Measurements from ENCODE around the gene P2RX6.

The P2RX6 gene

GRCh38 chr22:20987375-20987774 lies 27.6 kb upstream of the P2RX6 start:
- FAIRE-seq (no peak), DNase-seq (ENCODE audit: insufficient read length, low spot score) (no peak)
- TF ChIP-seq, protein P1, sequence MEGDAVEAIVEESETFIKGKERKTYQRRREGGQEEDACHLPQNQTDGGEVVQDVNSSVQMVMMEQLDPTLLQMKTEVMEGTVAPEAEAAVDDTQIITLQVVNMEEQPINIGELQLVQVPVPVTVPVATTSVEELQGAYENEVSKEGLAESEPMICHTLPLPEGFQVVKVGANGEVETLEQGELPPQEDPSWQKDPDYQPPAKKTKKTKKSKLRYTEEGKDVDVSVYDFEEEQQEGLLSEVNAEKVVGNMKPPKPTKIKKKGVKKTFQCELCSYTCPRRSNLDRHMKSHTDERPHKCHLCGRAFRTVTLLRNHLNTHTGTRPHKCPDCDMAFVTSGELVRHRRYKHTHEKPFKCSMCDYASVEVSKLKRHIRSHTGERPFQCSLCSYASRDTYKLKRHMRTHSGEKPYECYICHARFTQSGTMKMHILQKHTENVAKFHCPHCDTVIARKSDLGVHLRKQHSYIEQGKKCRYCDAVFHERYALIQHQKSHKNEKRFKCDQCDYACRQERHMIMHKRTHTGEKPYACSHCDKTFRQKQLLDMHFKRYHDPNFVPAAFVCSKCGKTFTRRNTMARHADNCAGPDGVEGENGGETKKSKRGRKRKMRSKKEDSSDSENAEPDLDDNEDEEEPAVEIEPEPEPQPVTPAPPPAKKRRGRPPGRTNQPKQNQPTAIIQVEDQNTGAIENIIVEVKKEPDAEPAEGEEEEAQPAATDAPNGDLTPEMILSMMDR (IDR thresholded peaks at IDR 0.05; ENCODE audit: insufficient read depth, missing control alignments) = no peak

DNA sequence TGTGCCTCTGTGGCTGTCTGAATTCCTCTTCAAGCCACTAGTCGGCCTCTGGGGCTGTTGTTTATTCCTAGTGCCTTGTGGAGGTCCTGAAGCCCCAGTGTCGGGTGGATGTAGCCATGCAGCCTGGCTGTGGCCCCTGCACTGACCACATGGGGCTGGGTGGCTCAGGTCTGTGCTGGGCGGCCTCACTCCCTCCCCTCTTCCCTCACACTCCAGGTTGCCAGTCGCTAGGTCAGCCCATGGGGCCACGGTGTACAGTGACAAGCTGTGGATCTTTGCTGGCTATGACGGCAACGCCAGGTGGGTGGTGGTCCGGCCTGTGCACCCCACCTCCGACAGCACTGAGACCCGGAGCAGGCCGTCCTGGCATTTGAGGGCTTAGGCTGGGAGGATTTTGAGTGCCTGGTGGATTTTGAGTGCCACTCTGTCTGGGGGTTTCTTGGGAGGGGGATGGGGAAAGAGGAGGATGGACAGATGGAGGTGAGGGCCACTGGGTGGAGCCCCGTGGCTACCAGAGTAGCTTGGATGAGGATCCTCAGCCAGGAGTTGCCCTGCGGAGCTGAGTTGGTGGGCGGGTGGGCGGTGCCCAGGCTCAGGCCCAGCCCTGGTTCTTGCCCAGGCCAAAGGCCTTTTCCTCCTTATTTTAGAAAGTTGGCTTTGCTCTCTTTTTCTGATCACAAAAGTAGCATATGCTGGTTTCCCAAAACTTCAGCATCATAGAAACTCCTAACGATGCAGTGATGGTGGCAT lies 26.2 kb upstream of the P2RX6 start:
- FAIRE-seq (no peak), DNase-seq (ENCODE audit: insufficient read length, low spot score) (no peak)
- TF ChIP-seq, protein P1 (IDR thresholded peaks at IDR 0.05; ENCODE audit: insufficient read depth, missing control alignments) = no peak

- TF ChIP-seq, protein P1 (IDR thresholded peaks at IDR 0.05; ENCODE audit: insufficient read depth, missing control alignments) = no peak
- DNase-seq (ENCODE audit: insufficient read length, low spot score) (no peak), FAIRE-seq (no peak)
Measured at GRCh38 chr22:20989323-20990138, 25.4 kb upstream of the P2RX6 start.

DNA sequence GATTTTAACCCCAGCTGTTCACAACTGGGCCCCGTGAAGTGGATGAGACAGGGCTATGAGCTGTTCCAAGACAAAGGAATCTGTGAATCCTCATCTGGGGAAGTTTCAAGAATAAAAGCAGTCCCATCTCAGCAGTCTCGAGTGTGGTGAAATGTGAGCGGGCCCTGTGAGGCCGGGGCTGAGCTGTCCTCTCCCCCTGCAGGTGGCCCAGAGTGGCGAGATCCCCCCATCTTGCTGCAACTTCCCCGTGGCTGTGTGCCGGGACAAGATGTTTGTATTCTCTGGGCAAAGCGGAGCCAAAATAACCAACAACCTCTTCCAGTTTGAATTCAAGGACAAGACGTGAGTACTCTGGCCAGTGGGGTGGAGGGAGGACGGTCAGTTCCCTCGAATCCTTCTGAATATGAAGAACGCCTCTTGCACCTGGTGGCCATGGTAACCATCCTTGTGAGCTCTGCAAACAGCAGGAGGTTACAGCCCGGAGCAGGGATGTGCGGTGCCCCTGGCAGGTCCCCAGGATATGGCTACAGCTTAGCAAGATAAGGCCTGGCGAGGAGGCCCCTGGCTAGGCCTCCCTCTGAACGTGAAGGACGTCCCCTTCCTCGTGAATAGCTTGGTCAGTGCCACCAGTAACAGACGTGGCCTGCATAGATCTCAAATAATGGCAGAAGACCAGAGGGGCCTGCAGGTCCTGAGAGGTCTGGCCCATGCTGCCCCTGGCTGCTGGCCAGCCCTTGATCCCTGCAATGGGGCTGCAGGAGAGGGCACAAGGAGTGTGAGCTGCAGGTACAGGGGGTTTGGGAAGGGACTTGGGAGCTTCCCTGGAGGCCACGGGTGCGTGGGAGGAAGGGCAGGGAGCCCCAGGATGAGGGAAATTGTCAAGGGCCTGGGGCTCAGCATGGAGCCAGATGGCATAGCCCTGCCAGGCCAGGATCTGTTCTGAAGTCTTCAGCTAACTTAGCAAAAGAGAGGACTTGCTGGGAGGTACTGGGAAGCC lies 24.5 kb upstream of the P2RX6 start:
- DNase-seq (ENCODE audit: insufficient read length, low spot score) (no peak), FAIRE-seq (no peak)
- TF ChIP-seq, protein P1 (IDR thresholded peaks at IDR 0.05; ENCODE audit: insufficient read depth, missing control alignments) = no peak

- DNase-seq (ENCODE audit: insufficient read length, low spot score) (no peak), FAIRE-seq (no peak)
- TF ChIP-seq, protein P1 (IDR thresholded peaks at IDR 0.05; ENCODE audit: insufficient read depth, missing control alignments) = no peak
Measured at GRCh38 chr22:20991252-20992055, 23.5 kb upstream of the P2RX6 start.

DNA sequence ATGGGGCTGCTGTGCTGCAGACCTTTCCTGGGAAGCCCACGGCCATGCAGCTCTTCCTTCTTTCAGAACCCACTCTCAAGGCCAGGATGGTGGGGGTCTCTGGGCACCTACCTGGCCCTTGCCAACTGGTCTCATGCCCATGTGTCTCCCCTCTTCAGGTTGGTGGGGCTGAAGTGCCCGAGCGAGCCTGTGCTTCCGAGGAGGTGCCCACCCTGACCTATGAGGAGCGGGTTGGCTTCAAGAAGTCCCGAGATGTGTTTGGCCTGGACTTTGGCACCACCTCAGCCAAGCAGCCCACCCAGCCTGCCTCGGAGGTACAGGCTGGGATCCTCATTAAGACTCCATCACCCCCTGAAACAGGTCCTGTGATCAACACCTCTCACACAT lies 22.9 kb upstream of the P2RX6 start:
- TF ChIP-seq, protein P1 (IDR thresholded peaks at IDR 0.05; ENCODE audit: insufficient read depth, missing control alignments) = no peak
- FAIRE-seq = no peak
- DNase-seq (ENCODE audit: insufficient read length, low spot score) = no peak

All from D721Med (cell line).